GM18526 (cell line): Measurements from ENCODE around the gene NDUFB2.

Source experiments
- POLR2A ChIP-seq: IDR thresholded peaks from 3 replicates; pipeline ENCODE4 v1.6.1; 2011; ENCODE audit not compliant: insufficient read length; ENCODE audit errors: extremely low read depth

Gene NDUFB2

DNA sequence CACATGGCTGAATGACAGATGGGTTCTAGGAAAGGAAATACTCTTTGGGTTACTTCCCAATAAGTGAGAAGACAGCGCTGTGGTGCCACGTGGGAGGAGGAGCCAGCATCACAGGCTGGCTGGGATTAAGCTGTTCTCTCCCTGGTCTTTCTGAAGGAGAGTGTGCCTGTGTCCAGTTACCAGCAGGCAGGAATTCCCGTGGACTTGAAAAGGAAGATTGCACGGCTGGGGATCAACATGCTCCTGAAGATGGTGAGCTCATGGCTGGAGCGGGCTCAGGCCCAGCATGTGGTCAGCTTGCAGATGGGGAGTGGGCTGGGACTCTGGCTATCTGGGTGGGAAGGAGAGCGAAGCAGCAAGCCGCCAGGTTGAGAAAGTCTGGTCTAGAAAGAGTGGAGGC, 15.6 kb upstream of the NDUFB2 start:
- no peak for TF ChIP-seq POLR2A

DNA sequence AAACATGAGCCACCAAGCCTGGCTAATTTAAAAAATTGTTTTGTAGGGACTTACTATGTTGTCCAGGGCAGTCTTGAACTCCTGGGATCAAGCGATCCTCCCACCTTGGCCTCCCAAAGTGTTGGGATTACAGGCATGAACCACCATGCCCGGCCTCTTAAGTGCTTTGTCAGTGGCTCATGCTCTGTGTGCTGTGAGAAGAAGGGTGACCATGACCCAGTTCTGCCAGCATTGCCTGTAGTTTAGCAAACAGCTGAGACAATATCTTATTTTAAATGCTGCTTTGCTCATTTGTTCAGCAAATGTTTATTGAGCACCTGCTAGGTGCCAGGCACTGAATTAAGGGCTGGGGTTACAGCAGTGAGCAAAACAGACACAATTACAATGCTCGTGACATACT, 14.7 kb upstream of the NDUFB2 start:
- no peak for TF ChIP-seq POLR2A

DNA sequence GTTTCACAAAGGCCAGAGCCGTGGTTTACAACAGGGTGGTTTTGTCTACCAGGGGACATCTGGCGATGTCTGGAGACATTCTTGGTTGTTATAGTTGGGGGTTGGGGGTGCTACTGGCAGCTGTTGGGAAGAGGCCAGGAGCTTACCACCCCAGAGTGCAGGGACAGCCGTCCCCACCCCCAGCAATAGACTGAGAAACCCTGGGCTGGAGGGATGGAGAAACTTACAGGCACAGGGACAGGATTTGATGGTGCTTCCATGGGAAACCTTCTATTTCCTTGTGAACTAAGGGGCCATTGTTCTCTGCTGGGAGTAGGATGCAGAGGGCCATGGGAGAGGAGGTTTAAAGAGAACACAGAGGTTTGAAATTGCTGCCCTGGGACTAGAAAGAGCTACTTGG, 12.9 kb upstream of the NDUFB2 start:
- no peak for TF ChIP-seq POLR2A

DNA sequence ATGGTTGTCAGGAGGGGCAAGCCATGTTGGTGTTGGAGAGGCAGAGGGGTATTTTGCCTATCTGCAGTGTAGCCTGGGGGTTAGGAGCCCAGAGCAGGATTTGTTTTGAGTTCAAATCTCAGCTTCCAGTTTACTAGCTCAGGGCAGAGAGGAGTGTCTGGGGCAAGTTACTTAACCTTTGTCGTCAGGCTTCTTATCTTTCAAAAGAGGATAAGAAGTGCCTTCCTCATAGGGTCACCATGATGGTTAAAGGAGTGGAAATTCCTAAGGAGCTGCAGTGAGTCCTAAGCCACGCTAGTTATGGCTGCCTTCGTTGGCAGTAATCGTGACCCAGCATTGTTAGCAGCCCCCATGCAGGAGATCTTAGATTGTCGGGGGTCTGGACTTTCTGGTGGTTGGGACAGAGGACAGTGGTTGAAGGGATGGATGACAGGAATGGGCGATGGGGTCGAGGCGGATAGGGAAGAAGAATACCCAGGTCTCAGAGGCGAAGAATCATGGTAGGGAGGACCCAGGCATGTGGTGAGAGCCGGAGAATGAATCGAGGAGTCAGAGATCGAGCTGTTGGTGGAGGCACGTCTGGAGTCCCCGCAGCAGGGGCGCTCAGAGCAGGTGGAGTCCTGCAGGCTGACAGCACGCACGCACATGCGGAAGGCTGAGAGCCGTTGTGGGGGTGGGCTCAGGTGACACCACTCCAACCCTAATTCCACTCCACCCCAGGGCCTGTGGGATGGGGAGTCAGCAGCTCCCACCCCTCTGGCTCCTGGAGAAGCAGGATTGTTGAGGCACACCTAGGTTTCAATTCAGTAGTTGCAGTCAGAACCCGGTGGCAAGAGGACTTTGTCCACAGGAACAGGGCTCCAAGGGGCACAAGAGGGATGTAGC, 12.2 kb upstream of the NDUFB2 start:
- no peak for TF ChIP-seq POLR2A

DNA sequence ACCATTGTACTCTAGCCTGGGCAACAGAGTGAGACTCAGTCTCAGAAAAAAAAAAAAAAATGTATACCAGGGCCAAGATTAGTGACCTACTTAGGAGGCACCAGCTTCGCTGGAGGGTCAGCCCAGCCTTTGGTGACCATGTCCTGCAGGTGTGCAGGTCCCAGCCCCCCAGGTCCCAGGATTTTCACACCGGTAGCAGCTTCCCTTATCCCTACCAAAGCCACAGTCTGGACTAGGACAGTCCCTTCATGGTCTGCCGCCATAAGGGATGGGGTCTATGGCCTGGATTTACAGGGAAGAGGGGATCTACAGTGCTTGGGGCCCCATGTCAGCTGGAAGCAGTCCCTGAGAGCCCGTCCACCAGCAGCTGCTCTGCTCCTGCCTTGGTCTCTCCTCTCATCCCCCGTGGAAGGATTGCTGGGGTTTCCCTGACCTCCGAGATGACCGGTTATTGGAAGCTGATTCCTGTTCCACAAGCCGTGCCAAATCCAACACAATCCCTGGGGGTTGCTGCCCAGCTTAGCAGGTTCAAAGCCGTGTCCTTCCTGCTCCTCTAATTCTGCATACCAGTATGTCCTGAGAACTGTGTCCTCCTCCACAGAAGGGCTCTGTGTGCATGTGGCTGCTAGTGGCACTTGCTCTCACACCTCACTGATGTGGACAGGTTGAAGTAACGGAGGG, 11.0 kb upstream of the NDUFB2 start:
- TF ChIP-seq POLR2A, result no peak

DNA sequence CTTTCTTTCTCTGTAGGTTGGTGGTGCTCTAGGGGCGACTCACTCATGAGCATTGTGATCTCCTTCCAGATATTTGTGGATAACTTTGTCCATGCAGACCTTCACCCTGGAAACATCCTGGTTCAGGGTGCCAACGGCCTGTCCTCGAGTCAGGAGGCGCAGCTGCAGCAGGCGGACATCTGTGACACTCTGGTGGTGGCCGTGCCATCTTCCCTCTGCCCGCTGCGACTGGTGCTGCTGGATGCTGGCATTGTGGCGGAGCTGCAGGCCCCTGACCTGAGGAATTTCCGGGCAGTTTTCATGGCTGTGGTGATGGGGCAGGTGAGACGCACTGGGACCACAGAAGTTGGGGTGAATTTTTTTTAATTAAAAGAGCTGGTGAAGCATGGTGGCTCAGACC, 9.6 kb upstream of the NDUFB2 start:
- no peak for TF ChIP-seq POLR2A

DNA sequence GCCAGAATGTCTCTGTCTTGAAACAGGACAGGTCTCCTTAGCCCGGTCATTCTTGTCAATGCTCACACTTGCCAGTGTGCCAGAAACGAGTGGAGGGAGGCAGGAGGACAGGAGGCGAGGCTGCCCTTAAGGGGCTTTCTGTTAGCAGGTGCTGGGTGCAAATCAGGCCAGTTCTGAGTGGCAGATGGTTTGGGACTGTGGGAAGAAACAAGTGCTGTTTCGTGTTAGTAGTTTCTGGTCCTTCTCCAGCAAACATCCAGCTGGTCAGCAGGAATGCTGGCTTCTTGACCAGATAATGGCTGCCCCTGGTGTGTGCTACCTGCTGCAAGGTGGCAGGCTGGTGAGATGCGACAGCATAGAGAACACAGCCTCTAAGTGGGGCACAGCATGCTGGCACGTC, 8.2 kb upstream of the NDUFB2 start:
- TF ChIP-seq POLR2A, result no peak

DNA sequence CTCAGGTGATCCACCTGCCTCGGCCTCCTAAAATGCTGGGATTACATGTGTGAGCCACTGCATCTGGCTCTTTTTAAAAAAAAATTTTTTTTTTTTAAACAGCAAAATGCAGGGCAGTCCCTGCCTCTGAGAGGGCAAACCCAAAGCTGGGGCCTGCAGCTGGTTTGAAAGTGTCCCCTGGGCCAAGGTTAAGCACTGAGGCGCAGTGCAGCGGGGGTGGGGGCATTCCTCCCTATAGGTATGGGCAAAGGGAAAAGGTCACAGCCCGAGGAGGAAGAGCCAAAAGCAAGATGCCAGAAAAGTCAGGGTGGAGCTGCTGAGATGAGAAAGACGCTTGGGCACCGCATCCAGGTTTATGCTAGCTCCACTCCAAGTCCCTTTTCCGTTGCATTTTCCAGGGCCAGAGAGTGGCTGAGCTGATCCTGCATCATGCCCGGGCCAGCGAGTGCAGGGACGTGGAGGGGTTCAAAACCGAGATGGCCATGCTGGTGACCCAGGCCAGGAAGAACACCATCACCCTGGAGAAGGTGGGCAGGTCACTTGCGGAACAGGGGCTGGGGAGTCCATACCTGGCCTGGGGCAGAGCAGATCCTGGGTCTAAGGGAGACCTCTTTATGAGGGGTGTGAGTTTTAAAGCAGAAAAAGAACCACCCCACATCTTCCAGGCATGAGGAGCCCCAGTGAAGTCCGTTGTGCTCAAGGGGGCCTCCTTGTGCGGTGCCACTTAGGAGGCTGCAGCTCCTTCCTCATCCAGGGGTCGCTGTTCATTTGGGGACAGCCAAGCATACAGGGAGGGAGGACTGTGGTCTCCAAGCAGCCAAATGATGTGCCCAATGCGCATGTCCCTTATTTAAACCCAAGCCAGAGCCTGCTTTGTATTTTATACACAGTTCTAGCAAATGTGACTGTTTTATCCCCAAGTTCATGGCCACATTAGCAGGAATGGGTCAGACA, 7.0 kb upstream of the NDUFB2 start:
- TF ChIP-seq POLR2A, result no peak

DNA sequence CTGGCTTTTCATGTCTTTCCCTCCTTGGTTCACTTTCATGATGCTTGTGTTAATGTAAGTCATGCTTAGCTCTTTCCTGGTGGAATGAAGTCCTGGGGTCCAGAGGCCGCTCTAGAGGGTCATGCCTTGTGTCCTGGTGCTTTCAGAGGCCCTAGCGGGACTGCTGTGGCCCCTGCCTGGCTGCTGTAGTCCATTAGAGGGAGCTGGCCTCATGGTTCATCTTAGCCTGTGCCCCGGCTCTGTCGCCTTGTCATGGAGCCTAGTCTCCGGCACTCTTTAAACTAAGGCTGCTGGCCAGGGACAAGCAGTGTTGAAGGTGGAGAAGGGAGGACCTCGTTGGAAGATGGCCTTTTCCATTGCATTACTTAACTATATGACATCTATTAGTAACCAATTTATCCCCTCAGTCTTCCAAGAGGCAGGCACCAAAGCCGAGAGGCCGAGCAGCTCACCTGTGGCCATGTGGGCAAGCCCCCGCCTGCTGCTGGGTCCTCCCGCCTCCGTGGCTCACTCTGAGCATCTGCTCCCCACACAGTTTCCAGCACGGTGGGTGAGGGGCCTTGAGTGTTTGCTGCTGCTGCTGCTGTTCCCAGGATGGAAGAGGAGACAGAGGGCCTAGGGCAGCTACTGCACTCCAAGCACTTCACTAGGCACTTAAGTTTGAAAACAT, 5.0 kb upstream of the NDUFB2 start:
- no peak for TF ChIP-seq POLR2A

DNA sequence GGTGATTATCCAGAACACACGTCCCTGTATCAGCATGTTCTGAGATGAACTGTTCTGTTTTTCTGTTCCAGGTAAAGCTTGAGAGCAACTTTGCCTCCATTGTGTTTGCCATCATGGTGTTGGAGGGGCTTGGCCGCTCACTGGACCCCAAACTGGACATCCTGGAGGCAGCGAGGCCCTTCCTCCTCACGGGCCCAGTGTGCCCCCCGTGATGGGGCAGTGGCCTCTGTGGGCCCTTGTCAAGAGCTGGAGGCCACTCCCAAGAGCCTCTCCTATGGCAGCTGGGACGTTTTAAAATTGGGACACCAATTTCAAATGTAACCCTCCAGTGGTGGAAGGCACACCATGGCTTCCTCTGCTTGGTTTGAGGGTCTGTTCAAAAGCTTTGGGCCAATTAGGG, 1.9 kb upstream of the NDUFB2 start:
- no peak for TF ChIP-seq POLR2A

DNA sequence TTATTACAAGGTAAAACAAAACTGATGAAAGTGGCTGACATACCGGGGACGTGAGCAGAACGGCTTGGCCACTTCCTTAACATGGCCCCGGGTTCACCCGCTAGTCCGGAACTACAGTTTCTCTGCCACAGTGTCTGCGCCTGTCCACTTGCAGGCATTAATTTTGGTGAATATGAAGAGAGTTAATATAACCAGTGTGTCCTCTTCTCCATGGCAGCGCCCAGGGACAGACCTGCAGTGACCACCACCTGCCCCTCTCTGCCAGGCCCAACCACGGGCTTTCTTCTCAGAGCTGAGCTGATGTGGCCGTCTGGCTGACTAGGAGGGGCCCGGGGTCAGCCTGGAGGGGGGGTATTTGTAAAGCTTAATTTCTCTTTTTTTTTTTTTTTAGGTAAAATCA, 1.1 kb upstream of the NDUFB2 start:
- TF ChIP-seq POLR2A, result no peak

DNA sequence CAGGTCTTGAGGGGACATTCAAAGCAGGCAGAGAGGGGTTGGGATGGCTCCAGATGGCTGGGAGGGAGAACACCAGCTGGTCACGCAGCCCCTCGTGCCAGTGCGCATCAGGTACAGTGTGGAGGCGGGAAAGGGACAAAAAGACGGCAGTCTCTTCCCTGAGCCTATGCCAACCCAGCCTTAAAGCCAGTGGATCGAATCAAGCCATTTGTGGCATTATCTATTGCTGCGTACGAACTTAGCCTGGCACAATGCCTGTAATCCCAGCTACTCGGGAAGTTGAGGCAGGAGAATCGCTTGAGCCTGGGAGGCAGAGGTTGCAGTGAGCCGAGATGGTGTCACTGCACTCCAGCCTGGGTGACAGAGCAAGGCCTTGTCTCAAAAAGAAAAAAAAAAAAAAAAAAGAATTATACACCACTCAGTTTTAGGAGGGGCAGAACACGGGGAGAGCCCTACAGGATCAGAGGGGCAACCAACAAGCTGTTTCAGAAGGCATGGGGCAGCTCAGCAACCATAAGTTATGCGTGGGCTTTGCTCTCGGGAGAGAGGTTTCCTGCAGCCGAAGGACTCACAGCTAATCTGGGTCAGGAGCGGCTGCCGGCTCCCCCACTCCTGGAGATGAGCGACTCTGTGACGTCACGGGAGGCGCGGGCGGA, 356 bp upstream of the NDUFB2 start:
- no peak for TF ChIP-seq POLR2A

DNA sequence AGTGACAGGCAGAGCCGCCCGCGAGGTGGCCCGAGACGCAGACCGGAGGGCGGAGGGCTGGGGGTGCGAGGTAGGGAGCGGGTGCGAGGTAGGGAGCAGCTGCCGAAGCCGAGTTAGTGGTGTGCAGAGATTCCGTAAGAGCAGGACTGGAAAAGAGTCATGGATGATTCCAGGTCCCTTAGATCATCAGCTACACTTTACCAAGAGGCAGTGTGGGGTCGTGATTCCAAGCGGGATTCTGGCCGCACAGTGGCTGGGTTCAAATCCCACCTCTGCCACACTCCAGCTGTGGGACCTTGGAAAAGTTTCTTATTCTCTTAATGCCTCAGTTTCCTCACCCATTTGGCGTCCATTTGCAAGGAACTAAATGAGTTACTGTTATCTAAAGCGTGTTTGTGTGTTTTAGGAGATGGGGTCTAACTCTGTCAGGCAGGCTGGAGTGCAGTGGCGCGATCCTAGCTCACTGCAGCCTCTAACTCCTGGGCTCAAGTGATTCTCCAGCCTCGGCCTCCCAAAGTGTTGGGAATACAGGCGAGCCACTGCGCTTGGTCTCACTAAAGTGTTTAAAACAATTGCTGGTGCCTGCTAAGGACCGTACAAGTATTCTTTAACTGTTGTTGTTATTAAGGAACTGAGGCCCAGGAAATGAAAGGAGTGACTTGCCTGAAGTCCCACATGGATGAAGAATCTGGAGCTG, 1.1 kb downstream of the NDUFB2 start:
- no peak for TF ChIP-seq POLR2A

DNA sequence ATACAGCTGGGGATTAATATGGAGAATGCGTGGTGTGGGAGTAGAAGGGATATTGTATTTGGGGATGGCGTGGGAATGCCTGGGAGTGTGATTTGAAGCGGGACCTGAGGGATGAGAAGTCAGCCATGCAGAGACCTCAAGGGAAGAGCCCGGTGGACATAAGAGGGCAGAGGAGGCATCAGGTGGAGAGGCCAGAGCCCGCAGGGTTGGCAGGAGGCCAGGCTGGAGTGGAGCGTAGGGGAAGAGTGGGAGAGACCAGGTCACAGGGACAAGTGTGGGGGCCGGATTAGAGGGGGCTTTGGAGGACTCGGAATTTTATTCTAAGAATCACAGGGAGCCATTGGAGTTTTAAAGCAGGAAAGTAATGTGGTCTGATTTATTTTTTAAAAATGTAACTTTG, 2.0 kb downstream of the NDUFB2 start:
- no peak for TF ChIP-seq POLR2A
